ENCODE data around the gene NKX2-1. TPM values are rescaled to one million over a fixed set of nuclear protein-coding genes. Genes with fewer than 3 reads are reported as not detected.

NKX2-1 gene
- total and polyA plus RNA-seq, 2 donors (not counting 3 experiments of a cell fraction or from before 2014, with no cell fraction given), result not detected

DNA sequence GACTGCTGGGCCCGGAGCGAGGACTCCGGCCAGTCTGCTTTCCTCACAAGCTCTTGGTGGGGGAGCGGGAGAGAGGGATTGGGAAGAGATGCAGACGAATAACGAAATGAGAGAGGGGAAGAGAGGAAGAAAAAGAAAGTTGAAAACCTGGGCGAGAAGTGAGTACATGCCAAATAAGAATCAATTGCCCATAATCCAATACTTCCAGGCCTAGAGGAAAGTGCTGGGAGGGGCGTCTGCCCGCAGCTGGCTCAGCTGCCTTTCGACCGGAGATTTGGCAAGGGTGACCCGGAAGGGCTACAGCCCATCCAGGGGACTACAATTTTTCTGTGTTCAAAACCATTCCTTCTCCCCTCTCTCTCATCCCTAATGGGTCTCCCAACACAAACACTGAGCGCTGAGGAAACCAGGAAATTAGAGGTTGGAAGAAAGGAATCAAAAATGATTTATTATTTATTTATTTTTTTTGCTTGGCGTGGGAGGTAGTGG, 4.9 kb downstream of the NKX2-1 start:
- no peak overlapping the region for H3K9ac ChIP-seq (replicated peaks; ENCODE audit: extremely low read depth, insufficient read depth, low read length)
- H3K79me2 ChIP-seq (ENCODE audit: control insufficient read depth, insufficient read depth, low read length), result no peaks in the 10 kb centered on the region
- dilution Hi-C loops (cut with MboI; ENCODE audit: extremely low pct_ligation_motif_present, low sequenced_read_pairs), result no loop called here
- FAIRE-seq, result no peak
- H3K9me3 ChIP-seq (replicated peaks; ENCODE audit: control insufficient read depth, insufficient read depth, low read length), result no peaks in the 10 kb centered on the region
- BruUV-seq (replicated peaks), result no TSS peak
- no peaks in the 10 kb centered on the region for H3K9me1 ChIP-seq (replicated peaks; ENCODE audit: control insufficient read depth, extremely low read depth, insufficient read depth, low read length)
- TF ChIP-seq POLR2AphosphoS5 (IDR thresholded peaks at IDR 0.05; ENCODE audit: insufficient read depth, low read depth, low read length) (no peak), GATA2 (IDR thresholded peaks at IDR 0.05; ENCODE audit: insufficient read depth, insufficient read length, low read depth, low read length) (no peak), FOS (IDR thresholded peaks at IDR 0.05; ENCODE audit: borderline replicate concordance, insufficient read depth, low read length) (no peak), POLR2A (IDR thresholded peaks at IDR 0.05; ENCODE audit: low read depth, low read length) (no peak), EZH2 (IDR thresholded peaks at IDR 0.05; ENCODE audit: borderline replicate concordance, low read depth, low read length, severe bottlenecking) (no peak)
- TF ChIP-seq, protein P1, sequence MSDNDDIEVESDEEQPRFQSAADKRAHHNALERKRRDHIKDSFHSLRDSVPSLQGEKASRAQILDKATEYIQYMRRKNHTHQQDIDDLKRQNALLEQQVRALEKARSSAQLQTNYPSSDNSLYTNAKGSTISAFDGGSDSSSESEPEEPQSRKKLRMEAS (IDR thresholded peaks at IDR 0.05; ENCODE audit: insufficient read depth, insufficient read length), result no peak
- peaks cover 3% of the 10 kb centered on the region for H3K4me1 ChIP-seq (ENCODE audit: control insufficient read depth, extremely low read depth, insufficient read depth, low read length)
- H3K36me3 ChIP-seq (ENCODE audit: control insufficient read depth in 2 of 2, extremely low read depth in 1 of 2, insufficient read depth in 2 of 2, low read length in 2 of 2), result no peaks in the 10 kb centered on the region
- no peak overlapping the region for H2AFZ ChIP-seq (ENCODE audit: low read depth, low read length)
- no peak for DNase-seq (ENCODE audit: low read depth, low spot score)
- no peaks in the 10 kb centered on the region for H4K20me1 ChIP-seq (replicated peaks; ENCODE audit: control insufficient read depth, extremely low read depth, insufficient read depth, low read length)
- no peak overlapping the region for H3K4me3 ChIP-seq (replicated peaks in 1 of 3; ENCODE audit: insufficient read depth in 1 of 3, low read depth in 1 of 3, low read length in 3 of 3)
- no peak overlapping the region for H3K4me2 ChIP-seq (ENCODE audit: insufficient read depth, low read length)
- POLR2A ChIA-PET, result no interaction called here
- no peak overlapping the region for H3K27ac ChIP-seq (ENCODE audit: insufficient read depth, low read depth, low read length)
- H3K27me3 ChIP-seq (ENCODE audit: control insufficient read depth in 2 of 2, insufficient read depth in 2 of 2, low read length in 2 of 2), result peaks cover 83 to 95% of the 10 kb centered on the region in 2 experiments
- CTCF ChIA-PET, result interaction anchor here (1.8 kb wide), 1 partner anchor 10 kb away, joined by 8 read pairs; no protein-coding TSS in a partner anchor
- intact Hi-C loops (cut with micrococcal nuclease), result no loop called here
